SH-SY5Y (cell line): ENCODE results near the gene TRPC3.

Experiments used
- GATA2 ChIP-seq: IDR thresholded peaks from 2 replicates; pipeline ENCODE4 v1.6.1; 2011; ENCODE audit warnings: mild to moderate bottlenecking, low read depth, low read length
- GATA3 ChIP-seq: IDR thresholded peaks from 2 replicates; pipeline ENCODE4 v1.6.1; 2011; ENCODE audit warnings: low read depth, mild to moderate bottlenecking, low read length, moderate library complexity

- no peak for TF ChIP-seq GATA2
- TF ChIP-seq GATA3, result no peak
Measured at GRCh38 chr4:121927948-121928347, 23.9 kb downstream of the TRPC3 start.
